T-helper 1 cell treated with Interleukin-12 subunit alpha and Interleukin-12 subunit beta and Interleukin-4 antibody, amounts not matched to agents 30 ng/mL and 1 ng/mL, for 36 hours (primary cell): ENCODE data around the gene PLD3. TPM values are rescaled to one million over a fixed set of nuclear protein-coding genes. Genes with fewer than 3 reads are reported as not detected.

Experiments used
- intact Hi-C: fragments of 100-400 bp; cut with micrococcal nuclease; formaldehyde crosslinking; loops from one replicate; pipeline ENCODE4 v1.15.1; 2024
- total RNA-seq: library from RNA; stranded (reverse); gene quantifications from 2 replicates; pipeline ENCODE4 v1.2.3, GENCODE V29; 2022

The PLD3 gene
- total RNA-seq, 1 donor from 2014 or later = 67.0 TPM

GRCh38 chr19:40411125-40411842, 62.8 kb downstream of the PLD3 start:
- intact Hi-C loops = no loop called here

- intact Hi-C loops = no loop called here
Observed at GRCh38 chr19:40411958-40412499, 63.5 kb downstream of the PLD3 start.

- intact Hi-C loops = no loop called here
Observed at GRCh38 chr19:40412866-40413265, 64.4 kb downstream of the PLD3 start.

- intact Hi-C loops = no loop called here
Observed at GRCh38 chr19:40413291-40413845, 64.9 kb downstream of the PLD3 start, which contains the start of gene PRX. Gene PRX (minus strand): TSS chr19:40413378. CDS start chr19:40407932, 5,446 bp downstream.

- intact Hi-C loops = no loop called here
Observed at GRCh38 chr19:40414542-40415535, 66.3 kb downstream of the PLD3 start.

- intact Hi-C loops = no loop called here
Observed at GRCh38 chr19:40415768-40416167, 67.3 kb downstream of the PLD3 start.

- intact Hi-C loops = no loop called here
Observed at GRCh38 chr19:40416918-40417642, 68.6 kb downstream of the PLD3 start.

- intact Hi-C loops = no loop called here
Observed at GRCh38 chr19:40417643-40417981, 69.1 kb downstream of the PLD3 start.

- intact Hi-C loops = no loop called here
Observed at GRCh38 chr19:40418040-40418439, 69.5 kb downstream of the PLD3 start.

- intact Hi-C loops = no loop called here
Observed at GRCh38 chr19:40419066-40419612, 70.6 kb downstream of the PLD3 start.

- intact Hi-C loops = loop anchor here (2.0 to 10.0 kb wide), 4 partner anchors 109 to 1445 kb away; partner anchors contain the start of genes FBL and RPS19
Observed at GRCh38 chr19:40419780-40420179, 71.3 kb downstream of the PLD3 start.

GRCh38 chr19:40420451-40420765, 71.9 kb downstream of the PLD3 start:
- intact Hi-C loops = loop anchor here (2.0 to 10.0 kb wide), 4 partner anchors 108 to 1444 kb away; partner anchors contain the start of genes FBL and RPS19

GRCh38 chr19:40420766-40421765, 72.6 kb downstream of the PLD3 start:
- intact Hi-C loops = loop anchor here (1.0 to 10.0 kb wide), 7 partner anchors 17 to 1444 kb away; partner anchors contain the start of genes BLVRB, FBL and RPS19

GRCh38 chr19:40421993-40422747, 73.7 kb downstream of the PLD3 start:
- intact Hi-C loops = loop anchor here (1.0 to 10.0 kb wide), 7 partner anchors 18 to 1443 kb away; partner anchors contain the start of genes BLVRB, FBL and RPS19

GRCh38 chr19:40422748-40423566, 74.5 kb downstream of the PLD3 start:
- intact Hi-C loops = loop anchor here (10.0 kb wide), 3 partner anchors 578 to 1442 kb away; partner anchors contain the start of genes FBL and RPS19

GRCh38 chr19:40423938-40424337, 75.4 kb downstream of the PLD3 start:
- intact Hi-C loops = loop anchor here (2.0 to 10.0 kb wide), 4 partner anchors 181 to 1441 kb away; partner anchors contain the start of genes FBL and RPS19
